Neutrophil (primary cell): ENCODE results near the gene SMAD3.

Experiments used
- H3K27ac ChIP-seq: fragments of 200-600 bp; sonication (generic); 2 replicates; pipeline ENCODE4 v1.5.1; 2016; ENCODE audit warnings: mild to moderate bottlenecking, moderate library complexity
- H3K27me3 ChIP-seq: fragments of 200-600 bp; sonication (generic); 2 replicates; pipeline ENCODE4 v1.6.0; 2016; ENCODE audit warnings: mild to moderate bottlenecking
- H3K36me3 ChIP-seq: fragments of 200-600 bp; sonication (generic); 2 replicates; pipeline ENCODE4 v1.5.1; 2017
- H3K4me1 ChIP-seq, 2 experiments: fragments of 200-600 bp in 1 of 2; sonication (generic) in 1 of 2; 1 replicate in 1 of 2; 2 replicates in 1 of 2; pipeline versions ENCODE4 v1.5.1 to v1.6.1; 2013 to 2016; ENCODE audit warnings: low read depth in 1 of 2, low read length in 1 of 2, mild to moderate bottlenecking in 1 of 2, moderate library complexity in 1 of 2; ENCODE audit not compliant: control insufficient read depth in 1 of 2, insufficient read depth in 1 of 2
- H3K4me3 ChIP-seq, 2 experiments: fragments of 200-600 bp in 1 of 2; sonication (generic) in 1 of 2; 1 replicate in 1 of 2; 2 replicates in 1 of 2; pipeline ENCODE4 v1.5.1; 2013 to 2016; ENCODE audit warnings: low read depth in 1 of 2, low read length in 1 of 2, mild to moderate bottlenecking in 1 of 2, moderate library complexity in 1 of 2
- H3K9me3 ChIP-seq: fragments of 200-600 bp; sonication (generic); 2 replicates; pipeline ENCODE4 v1.5.1; 2016
- CTCF ChIP-seq: fragments of 200-600 bp; sonication (generic); IDR thresholded peaks from 2 replicates; pipeline ENCODE4 v1.5.1; 2016; ENCODE audit warnings: antibody characterized with exemption

SMAD3 gene

GRCh38 chr15:67165254-67166253 is 100.2 kb downstream of the SMAD3 start:
- peaks cover 23% of the 10 kb centered on the region for H3K36me3 ChIP-seq

GRCh38 chr15:67166280-67167009 is 101.0 kb downstream of the SMAD3 start:
- Histone ChIP-seq H3K4me1 (peaks cover 0 to 3% of the 10 kb centered on the region in 2 experiments), H3K4me3 (no peak overlapping the region), H3K36me3 (peaks cover 23% of the 10 kb centered on the region), H3K27me3 (no peaks in the 10 kb centered on the region), H3K27ac (no peak overlapping the region), H3K9me3 (no peaks in the 10 kb centered on the region)
- TF ChIP-seq CTCF = no peak

More at GRCh38 chr15:67165254-67166253, 100.2 kb downstream of the SMAD3 start:
- Histone ChIP-seq H3K27ac (no peak overlapping the region), H3K4me1 (peaks cover 0 to 7% of the 10 kb centered on the region in 2 experiments), H3K27me3 (no peaks in the 10 kb centered on the region), H3K9me3 (no peaks in the 10 kb centered on the region), H3K4me3 (no peak overlapping the region)
- no peak for TF ChIP-seq CTCF

GRCh38 chr15:67167091-67167490 is 101.7 kb downstream of the SMAD3 start:
- H3K27ac ChIP-seq = no peak overlapping the region
- TF ChIP-seq CTCF = no peak
- no peaks in the 10 kb centered on the region for H3K27me3 ChIP-seq
- no peak overlapping the region for H3K4me3 ChIP-seq
- peaks cover 23% of the 10 kb centered on the region for H3K36me3 ChIP-seq
- no peaks in the 10 kb centered on the region for H3K9me3 ChIP-seq
- H3K4me1 ChIP-seq = no peaks in the 10 kb centered on the region

GRCh38 chr15:67168694-67169093 is 103.3 kb downstream of the SMAD3 start:
- H3K4me1 ChIP-seq = no peaks in the 10 kb centered on the region
- H3K4me3 ChIP-seq = no peak overlapping the region
- H3K36me3 ChIP-seq = peaks cover 23% of the 10 kb centered on the region
- H3K27ac ChIP-seq = no peak overlapping the region
- TF ChIP-seq CTCF = no peak
- H3K9me3 ChIP-seq = no peaks in the 10 kb centered on the region
- no peaks in the 10 kb centered on the region for H3K27me3 ChIP-seq

GRCh38 chr15:67170143-67170925 is 104.9 kb downstream of the SMAD3 start:
- no peak for TF ChIP-seq CTCF
- Histone ChIP-seq H3K36me3 (peaks cover 21% of the 10 kb centered on the region), H3K9me3 (no peaks in the 10 kb centered on the region), H3K4me3 (no peak overlapping the region), H3K27ac (no peak overlapping the region), H3K27me3 (no peaks in the 10 kb centered on the region), H3K4me1 (peaks cover 7 to 9% of the 10 kb centered on the region in 2 experiments)
